IPS-NIHi11 (cell line): ENCODE data around the gene COX7A2.

Experiments used
- DNase-seq: peaks from one replicate; pipeline ENCODE4 v3.0.0; 2012; ENCODE audit warnings: mixed read lengths, low spot score

The COX7A2 gene

DNA sequence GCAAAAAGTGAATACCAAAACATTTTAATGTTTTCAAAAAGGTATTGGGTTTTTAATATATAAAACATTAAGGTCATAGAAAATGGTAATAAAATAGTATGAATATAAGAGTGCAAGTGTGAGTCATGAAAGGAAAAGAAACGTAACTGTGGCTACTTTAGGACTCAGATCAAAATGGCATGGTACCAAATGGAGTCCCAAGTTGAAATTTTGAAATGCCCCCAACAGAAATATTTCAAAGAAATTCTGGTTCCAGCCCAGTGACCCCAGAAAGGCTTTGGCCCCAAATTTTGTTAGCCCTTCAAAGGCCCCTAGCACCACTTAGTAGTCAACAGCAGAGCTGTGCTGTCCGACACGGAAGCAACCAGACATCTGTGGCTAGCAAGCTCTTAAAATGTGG lies 43.7 kb downstream of the COX7A2 start:
- DNase-seq = no peak

DNA sequence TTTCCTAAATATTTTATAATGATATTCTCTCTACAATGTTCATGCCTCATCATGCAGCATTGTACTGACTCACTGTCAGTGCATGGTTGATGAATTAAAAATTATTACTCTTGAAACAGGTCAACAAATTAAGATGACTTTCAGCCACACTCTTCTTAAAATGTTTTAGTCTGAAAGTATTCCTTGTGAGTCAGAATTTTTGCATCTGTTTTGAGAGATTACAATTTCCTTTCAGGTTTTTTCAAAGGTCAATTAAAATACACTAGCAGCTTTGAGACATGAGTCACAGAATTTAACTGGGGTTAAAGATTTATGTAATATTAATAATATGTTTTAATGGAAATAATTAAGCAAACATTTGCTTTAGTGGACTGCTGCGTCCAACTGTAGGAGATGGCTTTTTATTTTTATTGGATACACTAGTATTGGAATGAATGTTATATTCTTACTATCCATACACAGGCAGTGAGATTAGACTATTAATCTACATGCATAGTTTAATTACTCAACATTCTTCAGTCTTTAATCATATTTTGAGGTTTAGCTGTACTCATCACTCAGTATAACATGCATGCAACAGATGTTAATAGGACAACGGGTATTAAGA lies 47.4 kb downstream of the COX7A2 start:
- no peak for DNase-seq

DNA sequence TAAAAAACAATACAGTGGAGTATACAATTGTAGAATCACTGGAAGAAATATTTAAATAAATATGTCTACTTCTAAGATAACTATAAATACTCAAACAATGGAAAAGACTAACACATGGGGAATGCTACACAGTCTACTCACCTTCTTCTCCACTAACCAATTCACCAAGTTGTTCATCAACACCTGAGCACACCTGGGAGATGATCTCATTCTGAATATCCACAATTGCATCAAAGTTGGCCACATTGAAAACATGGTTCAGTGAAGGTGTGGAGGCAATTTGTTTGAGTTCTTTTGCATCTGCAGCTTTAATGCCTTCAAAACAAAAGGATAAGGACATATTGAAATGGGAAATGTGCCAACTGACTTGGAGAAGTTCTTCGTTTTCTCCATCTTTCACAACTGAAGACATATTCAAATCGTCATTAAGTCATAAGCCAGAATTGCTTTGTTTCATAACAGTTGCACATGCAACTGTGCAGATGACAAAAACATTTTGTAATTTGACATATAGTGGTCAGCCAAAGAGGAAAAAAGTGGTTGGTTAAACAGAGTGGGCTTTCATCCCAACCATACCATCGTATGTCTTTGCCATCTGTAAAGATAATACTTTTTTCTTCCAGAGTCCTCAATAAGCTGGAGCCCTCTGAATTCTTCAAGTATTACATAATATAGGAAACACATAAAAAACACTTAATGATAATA lies 55.2 kb downstream of the COX7A2 start:
- DNase-seq = no peak
